HG02623 (cell line): Measurements from ENCODE around the gene HS3ST1.
A peak's percentile ranks its signal among the peaks of the same experiment; 100 is the strongest.

Experiments
- ATAC-seq: cut with Tn5 transposase; IDR thresholded peaks from one replicate; pipeline ENCODE4 v1.9.1; 2021; ENCODE audit warnings: moderate library complexity; ENCODE audit not compliant: unreplicated experiment

Gene HS3ST1

DNA sequence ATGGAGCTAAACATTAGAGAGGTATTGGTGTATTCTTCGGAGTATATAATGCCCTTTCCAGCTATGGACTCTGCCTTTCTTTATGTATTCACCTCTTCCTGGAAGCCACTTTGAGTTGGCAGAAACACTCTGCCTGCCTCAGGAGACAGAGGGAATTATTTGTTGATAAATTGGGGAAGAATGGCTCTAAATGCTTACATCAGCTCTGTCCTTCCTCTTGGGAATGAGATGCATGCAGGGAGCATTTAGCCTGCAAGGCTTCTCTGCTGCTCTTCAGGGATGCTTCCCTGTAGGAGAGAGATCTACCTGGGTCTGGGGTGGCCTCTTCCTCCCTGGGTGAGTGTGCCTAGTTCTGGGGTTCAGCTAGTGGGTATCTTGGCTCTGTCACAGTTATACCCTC is 6.9 kb upstream of the HS3ST1 start:
- no peak for ATAC-seq

DNA sequence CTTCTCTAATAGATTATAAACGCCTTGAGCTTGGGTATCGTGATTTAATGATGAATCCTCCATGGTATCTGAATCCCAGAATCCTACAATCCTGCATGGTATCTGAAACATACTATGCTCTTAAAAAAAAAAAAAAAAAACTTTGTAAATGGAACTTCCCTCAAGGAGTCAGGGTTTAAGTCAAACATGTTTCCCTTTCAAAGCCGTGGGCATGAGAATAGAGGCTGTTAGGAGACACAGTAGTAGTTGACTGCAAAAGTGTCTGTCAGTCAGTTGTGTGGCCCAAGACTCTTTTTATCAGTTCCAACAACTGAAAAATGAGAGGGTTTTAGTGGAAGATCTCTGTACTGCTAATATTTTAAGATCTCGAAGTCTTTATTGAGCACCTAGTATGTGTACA is 2.4 kb upstream of the HS3ST1 start:
- ATAC-seq = no peak

DNA sequence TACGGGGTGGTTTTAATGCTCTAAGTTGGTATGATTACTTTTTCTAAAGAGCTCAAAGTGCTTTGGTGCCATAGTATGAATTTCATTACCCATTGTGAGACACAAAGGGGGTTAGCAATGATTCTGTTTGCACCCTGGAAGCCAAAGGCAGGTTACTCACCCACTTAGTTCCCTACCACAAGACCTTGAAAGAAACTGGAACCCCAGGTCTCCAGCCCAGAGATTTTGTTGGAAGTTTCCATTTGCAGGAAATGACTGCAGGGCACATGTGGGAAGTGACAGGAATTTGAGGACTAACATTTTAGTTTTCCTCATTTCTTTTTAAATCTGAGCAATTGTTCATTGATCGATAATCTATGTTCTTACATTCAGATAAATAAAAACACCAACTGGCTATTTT is 1.8 kb upstream of the HS3ST1 start:
- no peak for ATAC-seq

DNA sequence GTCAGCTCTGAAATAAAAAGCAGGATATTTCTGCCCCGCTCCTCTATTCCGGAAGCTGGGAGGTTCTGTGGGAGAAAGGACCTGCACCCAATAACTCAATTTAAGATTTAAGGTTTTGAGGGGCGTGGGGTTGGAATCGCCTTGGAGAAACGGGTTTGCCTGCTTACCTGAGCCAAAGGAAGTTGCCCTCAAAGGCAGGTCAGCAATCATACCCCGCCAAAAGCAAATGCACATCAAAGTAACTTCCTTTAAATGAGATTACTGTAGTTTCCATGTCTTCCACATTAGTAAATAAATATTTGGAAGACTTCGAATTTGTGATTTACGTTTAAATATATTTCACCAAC is 978 bp upstream of the HS3ST1 start:
- ATAC-seq = no peak

DNA sequence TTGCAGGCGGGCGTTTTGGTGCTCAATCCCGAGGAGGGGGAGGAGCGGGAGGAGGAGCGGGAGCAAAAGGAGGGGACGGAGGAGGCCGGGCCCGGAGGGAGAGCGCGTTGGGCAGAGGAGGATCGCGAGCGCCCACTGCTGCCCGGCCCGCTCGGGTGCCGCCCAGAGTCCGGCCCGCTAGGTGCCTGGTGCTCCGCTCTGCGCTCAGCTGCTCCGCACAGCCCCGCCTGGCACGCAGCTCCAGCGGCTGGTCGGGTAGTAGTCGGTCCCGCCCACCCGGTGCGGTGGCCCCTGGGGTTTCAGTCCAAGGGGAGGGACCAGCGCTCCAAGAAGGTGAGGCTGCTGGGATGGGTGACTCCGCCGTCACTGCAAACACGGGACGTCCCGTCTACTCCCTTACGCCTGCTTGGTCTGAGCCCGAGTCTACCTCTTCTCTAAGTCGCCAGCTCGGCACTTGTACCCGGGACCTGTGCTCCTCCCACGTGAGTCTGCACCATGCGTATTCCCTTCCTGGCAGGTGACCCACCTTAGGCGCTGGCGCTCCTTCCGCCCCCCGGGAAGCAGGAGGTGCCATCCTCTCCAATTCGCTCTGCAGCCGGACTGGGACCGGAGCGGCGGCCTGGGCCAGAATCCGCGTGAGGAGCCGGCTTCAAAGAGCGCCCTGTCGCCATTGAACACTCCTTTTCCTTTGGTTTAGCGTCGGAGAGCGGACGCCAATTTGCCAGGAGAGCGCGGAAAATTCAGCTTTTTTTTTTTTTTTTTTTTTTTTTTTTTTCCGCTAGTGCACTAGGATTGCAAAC is 405 bp upstream of the HS3ST1 start:
- ATAC-seq = peak; percentile 63

DNA sequence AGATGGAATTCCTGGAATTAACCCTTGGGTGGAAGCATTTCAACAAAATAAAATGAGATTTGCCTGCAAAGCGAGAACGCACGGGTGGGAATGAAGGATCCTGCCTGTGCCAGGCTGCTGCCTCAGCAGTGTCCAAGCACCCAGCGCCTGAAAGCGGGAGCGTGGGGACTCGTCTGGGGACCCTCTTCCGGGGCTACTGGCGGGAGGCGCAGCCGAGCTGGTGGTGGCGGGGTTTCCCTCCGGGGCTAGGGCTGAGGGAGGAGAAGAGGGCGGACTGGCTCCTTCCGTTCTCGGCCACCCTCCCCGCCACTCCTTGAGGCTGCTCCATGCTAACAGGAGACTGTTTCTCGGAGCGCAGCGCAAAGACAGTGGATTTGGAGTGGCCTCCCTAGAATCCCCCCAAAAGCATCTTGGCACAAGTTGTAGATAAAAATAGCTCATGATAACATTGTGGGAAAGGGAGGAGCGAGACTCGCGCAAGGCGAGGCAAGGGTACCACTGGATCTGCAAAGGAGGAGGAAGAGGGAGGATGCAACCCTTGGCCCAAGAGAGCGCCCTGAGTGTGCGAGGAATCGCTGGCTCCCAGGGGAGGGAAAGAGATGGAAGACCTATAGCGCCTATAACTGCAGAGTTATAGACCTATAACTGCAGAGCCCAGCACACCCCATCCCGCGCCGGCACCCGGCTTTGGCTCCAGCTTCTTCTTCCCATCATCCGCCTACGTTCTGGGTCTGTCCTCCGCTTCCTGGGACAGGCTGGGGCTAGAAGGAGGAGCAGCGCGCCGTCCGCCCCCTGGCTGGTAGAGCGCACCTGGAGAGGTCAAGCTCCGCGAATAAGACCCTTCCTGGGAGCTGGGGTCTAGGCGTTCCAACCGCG is 1.3 kb downstream of the HS3ST1 start:
- ATAC-seq = no peak

DNA sequence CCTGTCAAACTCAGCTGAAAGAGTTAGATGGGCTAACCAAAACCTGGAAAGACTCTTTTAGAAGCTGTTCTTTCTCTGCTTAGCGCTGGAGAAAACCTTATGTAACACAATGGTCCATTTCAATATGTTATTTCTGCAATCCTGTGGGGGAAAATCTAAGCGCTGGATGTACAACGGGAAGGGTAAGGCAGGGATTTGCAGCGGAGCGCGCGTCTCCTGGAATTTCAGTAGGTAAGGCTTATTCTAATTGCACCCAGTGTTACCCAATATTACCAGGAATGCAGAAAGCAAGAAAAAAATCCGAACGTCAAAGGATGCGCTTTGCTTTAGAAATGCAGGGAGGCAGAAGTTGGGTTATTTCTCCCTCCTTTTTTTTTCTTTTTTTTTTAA is 2.0 kb downstream of the HS3ST1 start:
- ATAC-seq = no peak

DNA sequence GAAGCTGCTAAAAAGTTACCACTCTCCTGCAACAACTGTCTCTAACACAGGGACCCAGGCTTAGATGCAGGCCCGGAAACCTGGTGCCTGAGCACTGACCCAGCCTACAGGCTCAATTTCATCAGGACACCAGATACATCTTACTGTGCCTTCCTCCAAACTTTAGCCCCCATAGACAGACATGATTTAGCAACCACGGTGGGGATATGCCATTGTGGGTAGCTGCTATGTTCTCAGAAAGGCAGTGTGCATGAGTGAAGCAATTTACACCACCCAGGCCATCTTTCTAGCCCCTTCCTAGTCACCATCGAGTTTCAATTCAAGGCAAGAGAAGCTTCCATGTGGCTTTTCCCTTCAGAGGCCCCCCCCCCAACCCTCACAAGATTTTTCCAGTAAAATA is 2.7 kb downstream of the HS3ST1 start:
- ATAC-seq = no peak

DNA sequence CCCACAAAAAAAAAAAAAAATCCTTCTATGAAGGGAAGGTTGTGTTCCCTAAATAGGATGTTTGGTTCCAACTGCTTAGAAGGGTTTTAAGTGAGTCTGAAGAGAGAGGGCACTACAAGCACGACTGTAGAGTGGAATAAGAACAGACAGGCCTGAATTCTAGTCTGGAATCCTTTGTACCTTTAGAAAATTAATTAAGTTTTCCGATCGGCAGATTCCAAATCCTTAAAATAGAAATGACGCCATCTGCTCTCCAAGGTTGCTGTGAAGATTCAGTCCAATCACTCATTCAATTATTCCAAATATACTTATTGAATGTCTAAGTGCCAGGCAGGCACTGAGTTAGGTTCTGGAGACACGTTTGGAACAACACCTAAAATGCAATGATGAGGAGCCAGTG is 3.8 kb downstream of the HS3ST1 start:
- ATAC-seq = no peak

DNA sequence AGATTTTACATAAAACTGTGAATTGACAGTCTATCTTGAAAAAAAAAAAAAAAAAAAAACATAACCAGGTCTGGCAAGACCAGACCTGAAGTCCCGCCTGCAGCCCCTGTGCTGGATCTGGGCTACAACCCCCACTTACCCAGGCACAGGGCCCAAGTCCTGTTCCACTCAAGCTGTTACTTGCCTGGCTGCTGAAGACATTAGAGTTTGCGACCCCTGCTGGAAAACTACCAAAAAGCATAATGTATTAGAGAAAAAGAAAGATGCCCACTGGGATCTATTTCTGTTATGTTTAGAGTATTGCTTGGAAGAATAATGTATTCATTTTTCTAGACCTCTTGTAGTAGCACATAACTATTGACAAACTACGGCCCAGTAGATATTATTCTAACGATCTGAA is 4.7 kb downstream of the HS3ST1 start:
- peak; percentile 33 for ATAC-seq

DNA sequence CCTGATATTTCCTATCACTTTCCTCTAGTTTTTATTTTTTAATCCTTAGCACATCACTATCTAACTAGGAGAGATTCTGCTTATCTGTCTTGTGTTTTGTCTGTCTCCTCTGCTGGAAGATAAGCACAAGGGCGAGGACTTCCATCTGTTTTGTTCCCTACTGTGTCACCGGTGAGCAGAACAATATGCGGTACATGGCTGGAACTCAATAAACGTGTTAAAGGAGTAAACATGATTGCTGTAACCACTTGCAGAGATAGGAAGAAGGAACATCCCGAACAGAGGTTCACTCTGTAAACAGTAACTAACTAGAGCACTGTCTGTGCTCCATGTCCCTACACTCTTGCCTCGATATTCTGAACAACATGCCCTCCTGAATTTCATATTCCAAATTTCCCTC is 5.2 kb downstream of the HS3ST1 start:
- no peak for ATAC-seq

DNA sequence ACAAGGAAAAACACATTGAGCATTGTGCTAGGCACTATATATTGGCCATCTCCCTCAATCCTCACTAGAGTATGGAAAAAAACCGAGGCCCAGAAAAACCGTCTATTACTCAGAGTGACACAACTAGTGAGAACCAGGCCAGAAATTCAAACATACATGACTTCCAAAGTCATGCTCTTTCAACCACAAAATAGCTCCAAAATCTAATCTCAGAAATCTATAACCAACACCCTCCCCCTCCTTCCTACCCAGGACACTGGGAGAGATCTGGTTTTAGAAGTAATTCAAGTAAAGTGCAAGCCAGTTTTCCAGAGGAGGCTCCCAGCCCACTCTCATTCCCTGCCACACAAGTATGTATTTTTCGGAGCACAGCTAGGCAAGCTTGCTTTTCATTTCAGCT is 7.6 kb downstream of the HS3ST1 start:
- no peak for ATAC-seq

DNA sequence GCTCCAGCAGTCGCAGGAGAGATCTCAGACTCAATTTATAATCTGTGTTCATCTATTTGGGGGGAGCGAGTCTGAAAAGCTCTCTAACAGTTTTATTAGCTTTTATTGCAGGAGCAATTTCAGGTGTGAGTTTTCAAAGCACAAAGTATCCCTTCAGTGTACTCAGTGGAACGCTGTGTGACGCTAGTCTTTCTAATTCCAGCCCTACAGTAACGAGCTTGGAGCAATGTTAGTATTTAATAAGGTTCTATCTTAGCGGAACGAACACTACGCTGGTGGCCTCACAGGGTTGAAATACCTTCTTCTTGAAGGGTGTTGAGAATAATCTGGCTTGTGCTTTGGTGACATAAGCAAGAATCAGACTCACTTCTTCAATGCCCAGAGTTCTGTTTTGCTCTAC is 8.4 kb downstream of the HS3ST1 start:
- ATAC-seq = no peak

DNA sequence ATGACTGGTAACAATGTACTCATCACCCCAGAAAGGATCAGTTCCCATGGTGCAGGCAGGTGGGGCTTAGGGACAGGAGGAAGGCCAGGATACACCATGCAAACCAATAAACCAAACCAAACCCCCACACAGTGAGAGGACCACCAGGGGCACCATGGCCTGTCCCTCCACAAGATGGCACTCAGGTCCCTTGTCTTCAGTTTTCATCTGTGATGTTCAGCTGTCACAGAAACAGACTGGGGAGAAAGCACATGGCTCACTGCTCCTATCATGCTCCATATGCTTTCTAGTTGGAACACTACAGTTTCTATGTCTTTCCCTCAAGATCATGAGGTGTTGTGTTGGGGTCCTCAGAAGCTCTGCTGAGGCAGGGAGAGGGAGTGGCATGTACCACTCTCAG is 10.1 kb downstream of the HS3ST1 start:
- no peak for ATAC-seq

DNA sequence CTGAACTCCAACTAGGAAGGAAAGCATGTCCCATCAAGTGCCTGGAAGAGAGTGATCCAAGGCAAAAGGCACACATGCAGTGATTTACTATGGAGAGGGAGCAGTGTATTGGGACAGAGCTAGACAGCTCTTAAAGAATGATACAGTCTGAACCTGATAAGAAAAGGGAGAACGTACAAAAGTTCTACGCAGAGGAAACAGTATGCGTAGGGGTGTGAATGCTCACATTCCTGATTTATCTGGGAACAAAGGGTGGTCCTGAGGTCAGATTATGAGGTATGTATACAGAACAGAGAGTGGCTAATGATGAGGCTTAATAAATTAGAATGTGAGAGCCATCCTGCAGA is 12.0 kb downstream of the HS3ST1 start:
- ATAC-seq = no peak

DNA sequence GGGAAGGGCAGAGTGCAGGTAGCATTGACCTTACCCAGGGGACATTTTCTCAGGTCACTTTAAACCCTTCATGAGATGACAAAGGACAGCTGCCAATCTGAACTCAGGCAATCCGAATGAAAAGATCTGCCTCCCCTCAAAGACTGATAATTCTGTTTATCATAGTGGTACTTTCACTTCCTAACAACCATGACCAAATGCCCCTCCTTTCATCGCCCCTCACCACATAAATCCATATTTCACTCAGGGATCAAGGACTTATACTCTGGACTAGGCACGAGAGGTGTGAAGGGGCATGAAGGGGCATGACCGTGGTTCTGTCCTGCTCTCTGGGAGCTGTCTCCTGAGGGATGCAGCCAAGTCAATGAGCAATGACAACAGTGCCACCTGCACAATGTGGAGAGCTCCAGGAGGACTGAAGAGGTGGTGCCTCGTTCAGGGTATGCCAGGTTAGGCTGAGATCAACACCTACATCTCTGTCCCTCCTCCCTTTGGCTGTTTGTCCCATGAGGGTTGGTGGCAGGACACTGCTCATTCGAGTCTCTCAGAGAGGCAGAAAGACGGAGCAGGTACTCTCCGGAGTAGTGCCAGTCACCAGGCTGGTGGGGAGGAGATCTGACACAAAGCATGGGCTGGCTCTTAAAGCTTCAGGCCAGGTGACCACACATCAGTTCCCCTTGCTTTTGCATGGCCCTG is 12.5 kb downstream of the HS3ST1 start:
- peak; percentile 23 for ATAC-seq

DNA sequence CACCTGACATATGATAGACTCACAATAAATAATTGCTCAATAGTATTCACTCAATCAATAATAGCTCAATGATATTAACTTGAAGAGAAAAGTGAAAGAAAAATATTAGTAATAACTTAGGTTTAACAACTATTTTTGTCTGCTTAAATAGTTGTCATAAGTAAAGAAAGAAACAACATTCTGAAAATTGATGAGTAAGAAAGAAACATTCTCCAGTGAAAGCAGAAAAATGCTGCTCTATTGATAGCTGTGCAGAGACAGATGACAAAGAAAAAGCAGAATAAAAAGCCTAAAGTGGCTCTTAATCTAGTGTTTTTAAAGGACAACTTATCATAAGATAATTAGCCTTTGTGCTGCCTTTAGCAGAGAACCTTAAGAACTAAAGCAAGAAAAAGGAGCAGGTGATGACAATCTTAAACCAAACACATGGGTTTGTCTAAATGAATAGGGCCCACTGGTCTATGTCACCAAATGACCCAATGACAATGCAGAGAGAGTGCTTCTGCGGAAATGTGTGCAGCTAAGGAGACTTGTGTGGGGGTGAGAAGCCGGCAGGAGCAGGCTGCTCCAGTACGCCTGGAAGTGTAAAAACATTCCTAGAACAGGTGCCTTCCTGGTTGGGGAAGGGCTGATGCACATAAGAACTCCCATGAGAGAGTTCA is 13.2 kb downstream of the HS3ST1 start:
- peak; percentile 63 for ATAC-seq

DNA sequence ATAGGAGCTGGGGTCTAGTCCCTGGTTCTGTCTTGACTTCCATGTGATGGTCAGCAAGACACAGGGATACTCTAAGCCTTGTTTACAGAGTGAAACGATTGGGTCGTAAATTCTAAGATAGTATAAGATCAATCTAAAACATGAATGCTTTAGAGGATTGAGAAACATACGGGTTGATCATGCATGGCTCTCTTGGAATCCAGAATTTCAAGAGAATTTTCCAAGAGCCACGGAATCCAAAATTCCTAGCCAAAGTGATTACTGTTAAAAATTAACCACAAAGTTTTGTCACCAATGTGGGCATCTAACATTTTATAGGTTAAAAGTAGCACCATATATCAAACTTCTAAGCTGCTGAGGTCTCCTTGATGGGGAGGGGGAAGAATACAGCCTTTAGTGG is 16.5 kb downstream of the HS3ST1 start:
- ATAC-seq = no peak

DNA sequence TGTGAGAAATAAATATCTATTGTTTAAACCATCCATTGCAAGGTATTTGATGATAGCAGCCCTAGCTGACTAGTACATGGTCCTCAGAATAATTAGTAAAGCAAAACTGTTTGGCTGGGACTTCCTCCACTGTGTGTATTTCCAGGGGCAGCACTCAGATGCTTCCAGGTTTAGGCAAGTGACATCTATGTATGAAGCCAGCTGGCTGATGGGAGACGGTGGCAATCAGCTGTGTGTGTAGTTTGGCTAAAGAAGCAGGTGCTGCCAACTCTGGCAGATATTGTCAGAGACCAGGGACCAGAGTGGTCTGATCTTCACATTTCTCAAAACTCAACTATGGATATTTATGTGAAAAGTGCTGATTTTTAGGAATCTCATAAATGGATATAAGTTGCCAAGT is 19.1 kb downstream of the HS3ST1 start:
- no peak for ATAC-seq

DNA sequence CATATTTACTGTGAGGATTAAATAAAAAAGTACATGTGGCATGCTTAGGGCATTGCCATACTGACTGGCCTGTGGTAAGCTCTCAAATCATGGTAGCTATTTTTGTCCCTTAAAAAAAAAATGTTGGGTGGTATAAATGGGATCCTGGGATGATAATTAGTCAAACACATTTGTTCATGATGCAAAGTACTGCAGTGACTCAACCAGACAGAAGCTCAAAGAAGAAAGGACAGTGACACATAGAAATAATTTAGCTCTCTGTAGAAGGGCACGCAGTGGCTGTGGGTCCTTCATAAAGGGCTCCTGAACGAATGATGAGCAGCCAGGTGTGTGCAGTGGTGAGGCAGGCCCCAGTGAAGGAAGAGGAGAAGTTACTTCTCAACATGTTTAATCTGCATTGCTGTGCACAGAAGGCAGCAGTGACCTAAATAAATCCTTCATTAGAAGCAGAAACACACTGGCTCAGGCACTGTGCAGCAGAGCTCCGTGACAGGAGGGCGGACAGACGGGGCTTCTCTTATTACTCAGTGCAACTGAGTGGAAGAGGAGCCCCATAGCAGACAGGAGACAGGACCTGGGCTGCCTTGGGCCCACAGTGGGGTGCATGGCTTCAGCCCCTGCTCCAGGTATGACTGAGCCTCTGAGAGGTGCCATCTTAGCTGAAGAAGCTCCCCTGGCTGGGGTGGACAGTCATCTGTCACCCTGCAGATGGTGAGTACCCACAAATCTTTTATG is 20.3 kb downstream of the HS3ST1 start:
- no peak for ATAC-seq

DNA sequence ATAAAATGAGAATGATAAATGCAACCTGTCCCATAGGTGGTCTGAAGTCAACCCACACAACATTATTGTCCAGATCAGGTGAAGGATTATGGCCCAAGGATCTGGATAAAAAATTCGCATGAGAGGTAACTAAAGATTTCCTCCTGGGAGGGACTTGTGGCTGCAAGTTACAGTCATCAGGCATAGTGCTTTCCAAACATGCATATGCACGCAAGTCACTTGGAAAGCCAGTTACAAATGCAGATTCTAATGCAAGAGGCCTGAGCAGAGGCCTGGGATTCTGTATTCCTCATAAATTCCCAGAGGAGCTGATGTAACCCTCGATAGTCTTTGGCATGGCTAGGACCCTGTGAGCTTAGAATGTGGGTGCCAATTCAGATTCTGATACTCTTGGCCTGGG is 21.1 kb downstream of the HS3ST1 start:
- no peak for ATAC-seq
